Tibial nerve (tissue), 4 donors: ENCODE measurements around the gene IL1RAP.
"Not testable (repeated sequence)": the region's sequence is repeated elsewhere in the genome, so short reads cannot be mapped to it uniquely, and the experiment has no call there.

Experiments
- EP300 ChIP-seq, 2 donors: sonication (generic); formaldehyde crosslinking; IDR thresholded peaks; one replicate each; pipeline ENCODE4 v1.6.1; 2017; ENCODE audit warnings: antibody characterized with exemption in 2 of 2, mild to moderate bottlenecking in 1 of 2
- POLR2A ChIP-seq, 2 donors: fragments of 450-650 bp; IDR thresholded peaks; one replicate each; pipeline ENCODE4 v1.6.1; 2017; ENCODE audit warnings: antibody characterized with exemption in 2 of 2, mild to moderate bottlenecking in 2 of 2, moderate library complexity in 2 of 2
- TF ChIP-seq, protein P1 (sequence below), 5 experiments: fragments of 200-600 bp in 3 of 5; fragments of 450-650 bp in 2 of 5; sonication (generic) in 3 of 5; IDR thresholded peaks; one replicate each; pipeline ENCODE4 v1.5.1; 2016 to 2019; ENCODE audit warnings: antibody characterized with exemption in 5 of 5, mild to moderate bottlenecking in 3 of 5, moderate library complexity in 2 of 5

DNA sequence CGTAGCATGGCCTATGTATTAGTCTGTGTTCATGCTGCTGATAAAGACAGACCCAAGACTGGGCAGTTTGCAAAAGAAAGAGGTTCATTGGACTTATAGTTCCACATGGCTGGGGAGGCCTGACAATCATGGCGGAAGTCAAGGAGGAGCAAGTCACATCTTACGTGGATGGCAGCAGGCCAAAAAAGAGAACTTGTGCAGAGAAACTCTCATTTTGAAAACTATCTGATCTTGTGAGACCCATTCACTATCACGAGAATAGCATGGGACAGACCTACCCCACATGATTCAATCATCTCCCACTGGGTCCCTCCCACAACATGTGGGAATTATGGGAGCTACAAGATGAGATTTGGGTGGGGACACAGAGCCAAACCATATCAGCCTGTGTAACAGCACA, 4.6 kb downstream of the IL1RAP start:
- TF ChIP-seq POLR2A, EP300 (IDR thresholded peaks at IDR 0.05): not testable (repeated sequence)
- TF ChIP-seq, protein P1, sequence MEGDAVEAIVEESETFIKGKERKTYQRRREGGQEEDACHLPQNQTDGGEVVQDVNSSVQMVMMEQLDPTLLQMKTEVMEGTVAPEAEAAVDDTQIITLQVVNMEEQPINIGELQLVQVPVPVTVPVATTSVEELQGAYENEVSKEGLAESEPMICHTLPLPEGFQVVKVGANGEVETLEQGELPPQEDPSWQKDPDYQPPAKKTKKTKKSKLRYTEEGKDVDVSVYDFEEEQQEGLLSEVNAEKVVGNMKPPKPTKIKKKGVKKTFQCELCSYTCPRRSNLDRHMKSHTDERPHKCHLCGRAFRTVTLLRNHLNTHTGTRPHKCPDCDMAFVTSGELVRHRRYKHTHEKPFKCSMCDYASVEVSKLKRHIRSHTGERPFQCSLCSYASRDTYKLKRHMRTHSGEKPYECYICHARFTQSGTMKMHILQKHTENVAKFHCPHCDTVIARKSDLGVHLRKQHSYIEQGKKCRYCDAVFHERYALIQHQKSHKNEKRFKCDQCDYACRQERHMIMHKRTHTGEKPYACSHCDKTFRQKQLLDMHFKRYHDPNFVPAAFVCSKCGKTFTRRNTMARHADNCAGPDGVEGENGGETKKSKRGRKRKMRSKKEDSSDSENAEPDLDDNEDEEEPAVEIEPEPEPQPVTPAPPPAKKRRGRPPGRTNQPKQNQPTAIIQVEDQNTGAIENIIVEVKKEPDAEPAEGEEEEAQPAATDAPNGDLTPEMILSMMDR (IDR thresholded peaks at IDR 0.05), result not testable (repeated sequence)
